Liver (tissue), 9 donors: Measurements from ENCODE around the gene MTHFD1L. TPM values are rescaled to one million over a fixed set of nuclear protein-coding genes. Genes with fewer than 3 reads are reported as not detected.

ENCODE experiments used
- DNase-seq: peaks from one replicate; pipeline ENCODE4 v3.0.0-alpha.2; 2017; ENCODE audit warnings: low spot score
- H3K27ac ChIP-seq, 2 donors: one replicate each; pipeline ENCODE4 v1.7.0; 2013; ENCODE audit warnings: inconsistent platforms in 2 of 2, low read length in 2 of 2, control low read depth in 1 of 2, low read depth in 1 of 2, mild to moderate bottlenecking in 1 of 2
- H3K27me3 ChIP-seq, 4 donors: one replicate each; pipeline versions ENCODE4 v1.6.1 to v1.7.0; 2013; ENCODE audit warnings: low read length in 3 of 4, inconsistent platforms in 1 of 4, mild to moderate bottlenecking in 1 of 4, moderate library complexity in 1 of 4; ENCODE audit not compliant: control insufficient read depth in 4 of 4, insufficient read depth in 4 of 4
- H3K36me3 ChIP-seq, 4 donors: one replicate each; pipeline versions ENCODE4 v1.6.1 to v1.7.0; 2013; ENCODE audit warnings: low read length in 3 of 4, mild to moderate bottlenecking in 3 of 4, low read depth in 1 of 4, moderate library complexity in 1 of 4; ENCODE audit not compliant: control insufficient read depth in 4 of 4, insufficient read depth in 3 of 4
- H3K4me1 ChIP-seq, 4 donors: one replicate each; pipeline versions ENCODE4 v1.6.1 to v1.7.0; 2013; ENCODE audit warnings: low read length in 3 of 4, mild to moderate bottlenecking in 3 of 4, moderate library complexity in 1 of 4; ENCODE audit not compliant: control insufficient read depth in 4 of 4, insufficient read depth in 4 of 4
- H3K4me3 ChIP-seq, 3 donors: one replicate each; pipeline versions ENCODE4 v1.6.1 to v1.7.0; 2013; ENCODE audit warnings: low read length in 3 of 3, control low read depth in 1 of 3, low read depth in 1 of 3, mild to moderate bottlenecking in 1 of 3
- H3K9ac ChIP-seq, 2 donors: one replicate each; pipeline ENCODE4 v1.7.0; 2013; ENCODE audit warnings: low read length in 2 of 2, mild to moderate bottlenecking in 2 of 2, moderate library complexity in 2 of 2, control low read depth in 1 of 2, low read depth in 1 of 2
- H3K9me3 ChIP-seq, 4 donors: one replicate each; pipeline versions ENCODE4 v1.6.1 to v1.7.0; 2013; ENCODE audit warnings: low read length in 3 of 4; ENCODE audit not compliant: control insufficient read depth in 4 of 4
- EGR1 ChIP-seq, 2 donors: IDR thresholded peaks; 2 replicates each; pipeline ENCODE4 v1.6.1; 2016 to 2018; ENCODE audit warnings: antibody characterized with exemption in 2 of 2, low read depth in 2 of 2
- FOXA1 ChIP-seq: IDR thresholded peaks from 2 replicates; pipeline ENCODE4 v1.6.1; 2016; ENCODE audit warnings: antibody characterized with exemption
- FOXA2 ChIP-seq: IDR thresholded peaks from 2 replicates; pipeline ENCODE4 v1.6.1; 2016; ENCODE audit warnings: antibody characterized with exemption
- GABPA ChIP-seq, 2 donors: IDR thresholded peaks in 1 of 2; conservative IDR thresholded peaks in 1 of 2; 2 replicates each; pipeline ENCODE4 v1.6.1; 2016; ENCODE audit warnings: antibody characterized with exemption in 2 of 2, mild to moderate bottlenecking in 1 of 2, moderate library complexity in 1 of 2
- HNF4A ChIP-seq, 2 donors: conservative IDR thresholded peaks; 2 replicates each; pipeline ENCODE4 v1.6.1; 2016; ENCODE audit warnings: antibody characterized with exemption in 2 of 2, mild to moderate bottlenecking in 2 of 2
- HNF4G ChIP-seq: IDR thresholded peaks from 2 replicates; pipeline ENCODE4 v1.6.1; 2016; ENCODE audit warnings: antibody characterized with exemption
- JUND ChIP-seq, 2 donors: IDR thresholded peaks; 2 replicates each; pipeline ENCODE4 v1.6.1; 2016; ENCODE audit warnings: antibody characterized with exemption in 2 of 2
- NR2F2 ChIP-seq: IDR thresholded peaks from 2 replicates; pipeline ENCODE4 v1.6.1; 2016; ENCODE audit warnings: antibody characterized with exemption
- RXRA ChIP-seq, 2 donors: IDR thresholded peaks; 2 replicates each; pipeline ENCODE4 v1.6.1; 2017 to 2018; ENCODE audit warnings: antibody characterized with exemption in 2 of 2, mild to moderate bottlenecking in 1 of 2
- TAF1 ChIP-seq: conservative IDR thresholded peaks from 2 replicates; pipeline ENCODE4 v1.6.1; 2016; ENCODE audit warnings: antibody characterized with exemption, mild to moderate bottlenecking
- YY1 ChIP-seq: IDR thresholded peaks from 2 replicates; pipeline ENCODE4 v1.6.1; 2016; ENCODE audit warnings: antibody characterized with exemption, mild to moderate bottlenecking
- WGBS: extraction: QIAGEN DNeasy Blood & Tissue Kit; methylation state at CpG from one replicate; pipeline ENCODE4 v1.1.7; 2013; 5-methylcytosine and 5-hydroxymethylcytosine counted together
- polyA plus RNA-seq, 2 donors: library from polyadenylated mRNA; stranded (reverse) in 1 of 2; unstranded in 1 of 2; fragments of 200-250 nt in 1 of 2; fragments of >200 nt in 1 of 2; fragmentation: Nextera tagmentation in 1 of 2; extraction: Ambion mirVana in 1 of 2; gene quantifications; one replicate each; pipeline versions ENCODE4 v1.2.1 to v1.2.3, GENCODE V29; 2013 to 2015
- total RNA-seq, 2 donors: library from RNA; depleted of rRNA; stranded (reverse); fragments of >200 nt; gene quantifications; one replicate each; pipeline ENCODE4 v1.2.3, GENCODE V29; 2014
- TF ChIP-seq, protein P1 (sequence below): IDR thresholded peaks from 2 replicates; pipeline ENCODE4 v1.6.1; 2016; ENCODE audit warnings: antibody characterized with exemption
- TF ChIP-seq, protein P2 (sequence below): IDR thresholded peaks from 2 replicates; pipeline ENCODE4 v1.6.1; 2016; ENCODE audit warnings: antibody characterized with exemption
- TF ChIP-seq, protein P3 (sequence below): IDR thresholded peaks from 2 replicates; pipeline ENCODE4 v1.6.1; 2016; ENCODE audit warnings: antibody characterized with exemption, mild to moderate bottlenecking
- TF ChIP-seq, protein P4 (sequence below): IDR thresholded peaks from 2 replicates; pipeline ENCODE4 v1.6.1; 2016; ENCODE audit warnings: antibody characterized with exemption
- donor health status: healthy.
- donor health status: healthy.
- donor health status: healthy.
- donor health status: healthy.
- donor health status: healthy.

MTHFD1L gene
- total and polyA plus RNA-seq, 4 donors = 2.0 to 7.7 (median 2.8) TPM

DNA sequence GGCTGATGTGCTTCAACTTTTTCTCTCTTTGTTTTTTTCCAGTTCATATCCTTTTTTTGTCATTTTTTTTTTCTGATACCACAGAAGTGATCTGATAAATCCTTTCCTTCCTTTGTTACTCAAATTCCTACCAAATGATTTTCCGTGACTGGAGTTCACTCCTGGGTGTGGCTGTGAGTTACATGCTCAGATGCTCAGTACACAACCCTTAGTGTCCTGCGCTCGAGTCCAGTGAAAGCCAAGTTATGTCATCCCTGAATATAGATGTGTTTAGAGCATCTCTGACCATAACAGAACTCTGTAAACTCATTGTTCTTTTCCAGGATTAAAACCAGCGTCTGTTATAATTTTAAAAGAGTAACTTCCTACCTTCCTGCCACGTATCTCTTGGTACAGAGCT, 227.1 kb downstream of the MTHFD1L start:
- Histone ChIP-seq H3K27me3 (no peaks in the 10 kb centered on the region), H3K9me3 (no peaks in the 10 kb centered on the region), H3K36me3 (no peaks in the 10 kb centered on the region), H3K4me3 (no peak overlapping the region), H3K9ac (no peak overlapping the region), H3K27ac (no peak overlapping the region), H3K4me1 (peaks cover 0 to 6% (median 2%) of the 10 kb centered on the region in 4 donors)
- TF ChIP-seq, protein P1, sequence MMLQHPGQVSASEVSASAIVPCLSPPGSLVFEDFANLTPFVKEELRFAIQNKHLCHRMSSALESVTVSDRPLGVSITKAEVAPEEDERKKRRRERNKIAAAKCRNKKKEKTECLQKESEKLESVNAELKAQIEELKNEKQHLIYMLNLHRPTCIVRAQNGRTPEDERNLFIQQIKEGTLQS = no peak
- TF ChIP-seq, protein P2, sequence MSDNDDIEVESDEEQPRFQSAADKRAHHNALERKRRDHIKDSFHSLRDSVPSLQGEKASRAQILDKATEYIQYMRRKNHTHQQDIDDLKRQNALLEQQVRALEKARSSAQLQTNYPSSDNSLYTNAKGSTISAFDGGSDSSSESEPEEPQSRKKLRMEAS = no peak
- TF ChIP-seq GABPA (IDR thresholded peaks at IDR 0.05 in 1 of 2, conservative IDR thresholded peaks at IDR 0.05 in 1 of 2) (no peak), EGR1 (IDR thresholded peaks at IDR 0.05; ENCODE audit: low read depth in 2 of 2) (no peak), HNF4G (no peak), HNF4A (conservative IDR thresholded peaks at IDR 0.05) (no peak), FOXA1 (no peak), TAF1 (no peak), NR2F2 (no peak)
- no peak for DNase-seq
- 78% methylated on average over 5 of the region's 5 CpGs for WGBS

DNA sequence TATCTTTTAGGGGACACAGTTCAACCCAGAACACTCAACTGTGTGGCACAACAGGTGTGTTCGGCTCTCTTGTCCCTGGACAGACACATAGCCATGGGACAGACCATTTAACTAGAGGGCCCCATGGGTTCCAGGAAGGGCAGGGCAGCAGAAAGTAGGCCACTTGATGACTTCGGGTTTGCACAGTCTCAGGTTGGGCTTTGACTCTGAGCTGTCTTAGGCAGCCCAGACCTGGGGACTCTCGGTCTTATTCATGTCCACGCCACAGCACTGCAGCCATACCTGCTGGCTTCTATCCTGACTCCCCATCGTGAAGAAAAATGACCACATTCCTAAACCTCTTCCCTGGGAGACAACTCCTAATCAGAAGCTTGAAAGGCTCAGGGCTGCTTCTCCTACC, 228.2 kb downstream of the MTHFD1L start:
- Histone ChIP-seq H3K36me3 (no peaks in the 10 kb centered on the region), H3K27me3 (no peaks in the 10 kb centered on the region), H3K9me3 (no peaks in the 10 kb centered on the region), H3K9ac (no peak overlapping the region), H3K27ac (no peak overlapping the region), H3K4me1 (peaks cover 0 to 6% (median 2%) of the 10 kb centered on the region in 4 donors), H3K4me3 (no peak overlapping the region)
- WGBS = 96% methylated on average over 5 of the region's 5 CpGs
- TF ChIP-seq YY1 (no peak), GABPA (IDR thresholded peaks at IDR 0.05 in 1 of 2, conservative IDR thresholded peaks at IDR 0.05 in 1 of 2) (no peak), NR2F2 (no peak), FOXA2 (no peak), RXRA (IDR thresholded peaks at IDR 0.05) (no peak), JUND (IDR thresholded peaks at IDR 0.05) (no peak)
- TF ChIP-seq, protein P3, sequence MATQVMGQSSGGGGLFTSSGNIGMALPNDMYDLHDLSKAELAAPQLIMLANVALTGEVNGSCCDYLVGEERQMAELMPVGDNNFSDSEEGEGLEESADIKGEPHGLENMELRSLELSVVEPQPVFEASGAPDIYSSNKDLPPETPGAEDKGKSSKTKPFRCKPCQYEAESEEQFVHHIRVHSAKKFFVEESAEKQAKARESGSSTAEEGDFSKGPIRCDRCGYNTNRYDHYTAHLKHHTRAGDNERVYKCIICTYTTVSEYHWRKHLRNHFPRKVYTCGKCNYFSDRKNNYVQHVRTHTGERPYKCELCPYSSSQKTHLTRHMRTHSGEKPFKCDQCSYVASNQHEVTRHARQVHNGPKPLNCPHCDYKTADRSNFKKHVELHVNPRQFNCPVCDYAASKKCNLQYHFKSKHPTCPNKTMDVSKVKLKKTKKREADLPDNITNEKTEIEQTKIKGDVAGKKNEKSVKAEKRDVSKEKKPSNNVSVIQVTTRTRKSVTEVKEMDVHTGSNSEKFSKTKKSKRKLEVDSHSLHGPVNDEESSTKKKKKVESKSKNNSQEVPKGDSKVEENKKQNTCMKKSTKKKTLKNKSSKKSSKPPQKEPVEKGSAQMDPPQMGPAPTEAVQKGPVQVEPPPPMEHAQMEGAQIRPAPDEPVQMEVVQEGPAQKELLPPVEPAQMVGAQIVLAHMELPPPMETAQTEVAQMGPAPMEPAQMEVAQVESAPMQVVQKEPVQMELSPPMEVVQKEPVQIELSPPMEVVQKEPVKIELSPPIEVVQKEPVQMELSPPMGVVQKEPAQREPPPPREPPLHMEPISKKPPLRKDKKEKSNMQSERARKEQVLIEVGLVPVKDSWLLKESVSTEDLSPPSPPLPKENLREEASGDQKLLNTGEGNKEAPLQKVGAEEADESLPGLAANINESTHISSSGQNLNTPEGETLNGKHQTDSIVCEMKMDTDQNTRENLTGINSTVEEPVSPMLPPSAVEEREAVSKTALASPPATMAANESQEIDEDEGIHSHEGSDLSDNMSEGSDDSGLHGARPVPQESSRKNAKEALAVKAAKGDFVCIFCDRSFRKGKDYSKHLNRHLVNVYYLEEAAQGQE = no peak
- TF ChIP-seq, protein P4, sequence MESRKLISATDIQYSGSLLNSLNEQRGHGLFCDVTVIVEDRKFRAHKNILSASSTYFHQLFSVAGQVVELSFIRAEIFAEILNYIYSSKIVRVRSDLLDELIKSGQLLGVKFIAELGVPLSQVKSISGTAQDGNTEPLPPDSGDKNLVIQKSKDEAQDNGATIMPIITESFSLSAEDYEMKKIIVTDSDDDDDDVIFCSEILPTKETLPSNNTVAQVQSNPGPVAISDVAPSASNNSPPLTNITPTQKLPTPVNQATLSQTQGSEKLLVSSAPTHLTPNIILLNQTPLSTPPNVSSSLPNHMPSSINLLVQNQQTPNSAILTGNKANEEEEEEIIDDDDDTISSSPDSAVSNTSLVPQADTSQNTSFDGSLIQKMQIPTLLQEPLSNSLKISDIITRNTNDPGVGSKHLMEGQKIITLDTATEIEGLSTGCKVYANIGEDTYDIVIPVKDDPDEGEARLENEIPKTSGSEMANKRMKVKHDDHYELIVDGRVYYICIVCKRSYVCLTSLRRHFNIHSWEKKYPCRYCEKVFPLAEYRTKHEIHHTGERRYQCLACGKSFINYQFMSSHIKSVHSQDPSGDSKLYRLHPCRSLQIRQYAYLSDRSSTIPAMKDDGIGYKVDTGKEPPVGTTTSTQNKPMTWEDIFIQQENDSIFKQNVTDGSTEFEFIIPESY = no peak
- TF ChIP-seq, protein P1 = no peak
- DNase-seq = no peak
